Prostate gland (tissue), 2 donors: ENCODE data around the gene DTNB.

Experiments
- CTCF ChIP-seq, 4 experiments: fragments of 200-600 bp in 2 of 4; fragments of 450-650 bp in 2 of 4; sonication (generic) in 2 of 4; IDR thresholded peaks; 1 replicate in 3 of 4; 2 replicates in 1 of 4; pipeline ENCODE4 v1.5.1; 2016 to 2019; ENCODE audit warnings: antibody characterized with exemption in 4 of 4, mild to moderate bottlenecking in 2 of 4, moderate library complexity in 2 of 4
- POLR2AphosphoS5 ChIP-seq: sonication (generic); formaldehyde crosslinking; IDR thresholded peaks from one replicate; pipeline ENCODE4 v1.6.1; 2017; ENCODE audit warnings: antibody characterized with exemption

GRCh38 chr2:25421289-25421688 is 252.1 kb downstream of the DTNB start:
- TF ChIP-seq CTCF (IDR thresholded peaks at IDR 0.05) (no peak), POLR2AphosphoS5 (no peak)
